ENCODE measurements around the gene CHST3. TPM values are rescaled to one million over a fixed set of nuclear protein-coding genes. Genes with fewer than 3 reads are reported as not detected.

The CHST3 gene
- total and polyA plus RNA-seq, 2 experiments from 2014 or later = 0.94 to 8.3 TPM

DNA sequence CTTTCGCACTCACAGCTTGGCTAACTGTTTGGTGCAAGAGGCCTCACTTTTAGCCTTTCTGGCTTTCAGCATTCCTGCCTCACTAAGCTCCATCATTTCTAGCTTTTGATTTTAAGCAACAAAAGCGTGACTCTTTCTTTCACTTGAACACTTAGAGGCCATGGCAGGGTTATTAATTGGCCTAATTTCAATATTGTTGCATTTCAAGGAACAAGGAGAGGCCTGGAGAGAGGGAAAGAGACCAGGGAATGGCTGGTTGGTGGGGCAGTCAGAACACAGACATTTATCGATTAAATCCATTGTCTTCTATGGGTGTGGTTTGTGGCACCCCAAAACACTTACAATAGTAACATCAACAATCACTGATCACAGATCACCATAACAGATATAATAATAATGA is 31.3 kb downstream of the CHST3 start:
- Histone ChIP-seq H3K27me3 (ENCODE audit: insufficient read depth) (no peaks in the 10 kb centered on the region), H3K4me2 (no peak overlapping the region), H4K20me1 (replicated peaks; ENCODE audit: insufficient read depth) (no peaks in the 10 kb centered on the region), H3K9me2 (ENCODE audit: insufficient read depth) (no peaks in the 10 kb centered on the region), H2AFZ (no peak overlapping the region), H3K4me1 (ENCODE audit: insufficient read depth) (0 out of 2 replicates have a peak, but pooled peaks cover 3% of the 10 kb centered on the region), H3K79me2 (replicated peaks; ENCODE audit: insufficient read depth) (no peaks in the 10 kb centered on the region), H3K36me3 (ENCODE audit: insufficient read depth) (no peaks in the 10 kb centered on the region), H3K27ac (ENCODE audit: low read depth) (no peak overlapping the region), H3K4me3 (no peak overlapping the region), H3F3A (replicated peaks; ENCODE audit: low read depth) (no peaks in the 10 kb centered on the region)
- Mint-ChIP-seq H3K27me3 (ENCODE audit: insufficient read depth, low read depth, poor library complexity) (peaks cover 9% of the 10 kb centered on the region), H3K9me3 (no peaks in the 10 kb centered on the region), H3K4me1 (peaks cover 17% of the 10 kb centered on the region), H3K36me3 (ENCODE audit: low read depth) (no peaks in the 10 kb centered on the region), H3K4me3 (no peak overlapping the region), H3K27ac (no peak overlapping the region)
- DNase-seq (ENCODE audit: low spot score) = no peak
- TF ChIP-seq JUNB (IDR thresholded peaks at IDR 0.05; ENCODE audit: unreplicated experiment) (no peak), STAT1 (IDR thresholded peaks at IDR 0.05; ENCODE audit: unreplicated experiment) (no peak), EZH2 (IDR thresholded peaks at IDR 0.05; ENCODE audit: low read depth, unreplicated experiment) (no peak)
- no peak for ATAC-seq

DNA sequence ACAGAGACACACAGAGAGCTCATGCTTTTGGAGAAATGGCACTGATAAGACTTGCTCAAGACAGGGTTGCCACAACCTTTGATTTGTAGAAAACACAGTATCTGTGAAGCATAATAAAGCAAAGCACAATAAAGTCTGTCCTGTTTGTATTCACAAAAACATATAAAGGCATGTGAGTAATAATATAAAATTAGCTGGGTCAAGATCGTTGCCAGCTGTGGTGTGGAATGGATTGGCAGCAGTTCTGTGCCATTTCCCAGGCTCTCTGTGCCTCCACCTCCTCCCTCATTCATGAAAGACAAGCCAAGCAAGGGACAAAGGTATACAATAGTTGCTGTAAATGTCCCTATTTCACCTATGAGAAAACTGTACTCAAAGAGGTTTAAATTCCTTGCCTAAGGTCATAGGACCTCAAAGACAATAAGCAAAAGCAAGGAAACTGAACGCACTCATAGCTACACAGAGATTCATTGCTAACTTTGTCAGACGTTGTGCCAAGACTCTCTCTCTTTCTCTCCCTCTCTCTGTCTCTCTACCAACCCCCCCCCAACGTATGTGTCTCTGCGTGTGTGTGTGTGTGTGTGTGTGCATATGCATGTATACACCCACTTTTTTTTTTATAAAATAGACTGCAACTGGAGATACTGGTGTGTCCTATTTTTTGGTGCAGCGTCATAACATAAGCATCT is 31.8 kb downstream of the CHST3 start:
- no peaks in the 10 kb centered on the region for H3K36me3 Mint-ChIP-seq (ENCODE audit: low read depth)
- peaks cover 17% of the 10 kb centered on the region for H3K4me1 Mint-ChIP-seq
- TF ChIP-seq, protein P1, sequence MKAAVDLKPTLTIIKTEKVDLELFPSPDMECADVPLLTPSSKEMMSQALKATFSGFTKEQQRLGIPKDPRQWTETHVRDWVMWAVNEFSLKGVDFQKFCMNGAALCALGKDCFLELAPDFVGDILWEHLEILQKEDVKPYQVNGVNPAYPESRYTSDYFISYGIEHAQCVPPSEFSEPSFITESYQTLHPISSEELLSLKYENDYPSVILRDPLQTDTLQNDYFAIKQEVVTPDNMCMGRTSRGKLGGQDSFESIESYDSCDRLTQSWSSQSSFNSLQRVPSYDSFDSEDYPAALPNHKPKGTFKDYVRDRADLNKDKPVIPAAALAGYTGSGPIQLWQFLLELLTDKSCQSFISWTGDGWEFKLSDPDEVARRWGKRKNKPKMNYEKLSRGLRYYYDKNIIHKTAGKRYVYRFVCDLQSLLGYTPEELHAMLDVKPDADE (IDR thresholded peaks at IDR 0.05) = no peak
- TF ChIP-seq JUNB (IDR thresholded peaks at IDR 0.05; ENCODE audit: unreplicated experiment) (no peak), ZNF331 (CRISPR knock-in tag; IDR thresholded peaks at IDR 0.05; ENCODE audit: low read depth) (no peak), ZNF114 (CRISPR knock-in tag; IDR thresholded peaks at IDR 0.05) (no peak), STAT1 (IDR thresholded peaks at IDR 0.05; ENCODE audit: unreplicated experiment) (no peak)
- TF ChIP-seq, protein P2, sequence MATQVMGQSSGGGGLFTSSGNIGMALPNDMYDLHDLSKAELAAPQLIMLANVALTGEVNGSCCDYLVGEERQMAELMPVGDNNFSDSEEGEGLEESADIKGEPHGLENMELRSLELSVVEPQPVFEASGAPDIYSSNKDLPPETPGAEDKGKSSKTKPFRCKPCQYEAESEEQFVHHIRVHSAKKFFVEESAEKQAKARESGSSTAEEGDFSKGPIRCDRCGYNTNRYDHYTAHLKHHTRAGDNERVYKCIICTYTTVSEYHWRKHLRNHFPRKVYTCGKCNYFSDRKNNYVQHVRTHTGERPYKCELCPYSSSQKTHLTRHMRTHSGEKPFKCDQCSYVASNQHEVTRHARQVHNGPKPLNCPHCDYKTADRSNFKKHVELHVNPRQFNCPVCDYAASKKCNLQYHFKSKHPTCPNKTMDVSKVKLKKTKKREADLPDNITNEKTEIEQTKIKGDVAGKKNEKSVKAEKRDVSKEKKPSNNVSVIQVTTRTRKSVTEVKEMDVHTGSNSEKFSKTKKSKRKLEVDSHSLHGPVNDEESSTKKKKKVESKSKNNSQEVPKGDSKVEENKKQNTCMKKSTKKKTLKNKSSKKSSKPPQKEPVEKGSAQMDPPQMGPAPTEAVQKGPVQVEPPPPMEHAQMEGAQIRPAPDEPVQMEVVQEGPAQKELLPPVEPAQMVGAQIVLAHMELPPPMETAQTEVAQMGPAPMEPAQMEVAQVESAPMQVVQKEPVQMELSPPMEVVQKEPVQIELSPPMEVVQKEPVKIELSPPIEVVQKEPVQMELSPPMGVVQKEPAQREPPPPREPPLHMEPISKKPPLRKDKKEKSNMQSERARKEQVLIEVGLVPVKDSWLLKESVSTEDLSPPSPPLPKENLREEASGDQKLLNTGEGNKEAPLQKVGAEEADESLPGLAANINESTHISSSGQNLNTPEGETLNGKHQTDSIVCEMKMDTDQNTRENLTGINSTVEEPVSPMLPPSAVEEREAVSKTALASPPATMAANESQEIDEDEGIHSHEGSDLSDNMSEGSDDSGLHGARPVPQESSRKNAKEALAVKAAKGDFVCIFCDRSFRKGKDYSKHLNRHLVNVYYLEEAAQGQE (IDR thresholded peaks at IDR 0.05; ENCODE audit: unreplicated experiment) = no peak
- TF ChIP-seq, protein P3, sequence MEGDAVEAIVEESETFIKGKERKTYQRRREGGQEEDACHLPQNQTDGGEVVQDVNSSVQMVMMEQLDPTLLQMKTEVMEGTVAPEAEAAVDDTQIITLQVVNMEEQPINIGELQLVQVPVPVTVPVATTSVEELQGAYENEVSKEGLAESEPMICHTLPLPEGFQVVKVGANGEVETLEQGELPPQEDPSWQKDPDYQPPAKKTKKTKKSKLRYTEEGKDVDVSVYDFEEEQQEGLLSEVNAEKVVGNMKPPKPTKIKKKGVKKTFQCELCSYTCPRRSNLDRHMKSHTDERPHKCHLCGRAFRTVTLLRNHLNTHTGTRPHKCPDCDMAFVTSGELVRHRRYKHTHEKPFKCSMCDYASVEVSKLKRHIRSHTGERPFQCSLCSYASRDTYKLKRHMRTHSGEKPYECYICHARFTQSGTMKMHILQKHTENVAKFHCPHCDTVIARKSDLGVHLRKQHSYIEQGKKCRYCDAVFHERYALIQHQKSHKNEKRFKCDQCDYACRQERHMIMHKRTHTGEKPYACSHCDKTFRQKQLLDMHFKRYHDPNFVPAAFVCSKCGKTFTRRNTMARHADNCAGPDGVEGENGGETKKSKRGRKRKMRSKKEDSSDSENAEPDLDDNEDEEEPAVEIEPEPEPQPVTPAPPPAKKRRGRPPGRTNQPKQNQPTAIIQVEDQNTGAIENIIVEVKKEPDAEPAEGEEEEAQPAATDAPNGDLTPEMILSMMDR (conservative IDR thresholded peaks at IDR 0.05; ENCODE audit: low read depth in 2 of 2) = no peak

More for the DNA sequence above, 31.8 kb downstream of the CHST3 start:
- H3K4me2 ChIP-seq = no peak overlapping the region
- no peak for DNase-seq (ENCODE audit: low spot score)
- Mint-ChIP-seq H3K4me3 (no peak overlapping the region), H3K9me3 (no peaks in the 10 kb centered on the region), H3K27ac (no peak overlapping the region), H3K27me3 (ENCODE audit: insufficient read depth, low read depth, poor library complexity) (peaks cover 9% of the 10 kb centered on the region)
- 0 out of 2 replicates have a peak, but pooled peaks cover 3% of the 10 kb centered on the region for H3K4me1 ChIP-seq (ENCODE audit: insufficient read depth)
- H3K4me3 ChIP-seq = no peak overlapping the region
- no peaks in the 10 kb centered on the region for H3K9me2 ChIP-seq (ENCODE audit: insufficient read depth)
- no peak for ATAC-seq
- no peaks in the 10 kb centered on the region for H3K27me3 ChIP-seq (ENCODE audit: insufficient read depth)
- H3K36me3 ChIP-seq (ENCODE audit: insufficient read depth) = no peaks in the 10 kb centered on the region
- no peak overlapping the region for H2AFZ ChIP-seq
- no peak overlapping the region for H3K27ac ChIP-seq (ENCODE audit: low read depth)
- no peaks in the 10 kb centered on the region for H4K20me1 ChIP-seq (replicated peaks; ENCODE audit: insufficient read depth)
- H3K79me2 ChIP-seq (replicated peaks; ENCODE audit: insufficient read depth) = no peaks in the 10 kb centered on the region
- H3F3A ChIP-seq (replicated peaks; ENCODE audit: low read depth) = no peaks in the 10 kb centered on the region

All from GM23338 (cell line).